NCI-H774 (cell line): ENCODE measurements around the gene DPAGT1.

Experiments used
- DNase-seq: peaks from one replicate; lab custom pipeline; 2025; lab: John Stamatoyannopoulos, UW

DPAGT1 gene

DNA sequence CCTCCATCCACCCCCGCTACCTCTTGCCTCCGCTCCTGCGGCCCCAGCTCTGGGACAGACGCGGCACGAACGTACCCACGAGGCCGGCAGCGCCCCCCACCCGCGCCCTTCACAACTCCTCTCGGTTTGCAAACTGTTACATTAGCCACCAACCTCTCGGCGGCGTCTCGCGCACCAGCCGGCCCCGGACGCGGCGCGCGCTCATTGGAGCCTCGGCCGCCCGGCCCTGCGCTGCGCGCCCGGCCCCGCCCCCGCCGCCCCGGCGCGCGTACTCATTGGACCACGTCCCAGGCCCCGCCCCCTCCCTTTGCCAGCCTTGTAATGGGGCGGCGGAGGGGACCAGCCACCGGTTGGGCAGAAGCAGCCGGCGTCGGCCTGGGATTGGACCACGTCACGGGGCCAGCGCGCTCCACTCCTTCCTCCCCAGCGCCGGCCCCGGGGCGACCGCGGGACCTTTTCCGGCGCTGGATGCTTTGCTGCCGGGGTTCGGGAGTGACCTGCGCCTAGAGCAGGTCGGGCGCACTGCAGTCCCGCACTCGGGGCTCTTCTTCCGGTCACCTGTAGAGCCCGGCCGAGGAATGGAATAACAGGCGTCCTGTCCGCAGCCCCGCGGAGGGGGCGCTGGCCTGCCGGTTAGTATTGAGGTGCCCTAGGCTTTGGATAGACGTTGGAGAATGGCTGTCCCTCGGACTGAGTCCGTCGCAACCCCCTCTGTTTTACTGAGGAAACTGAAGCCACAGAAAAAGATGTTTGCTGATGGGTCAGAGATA lies 44.5 kb downstream of the DPAGT1 start, which contains the start of gene HYOU1:
Gene HYOU1, minus strand, starts transcription at position 206 of the 770 bp plus-strand sequence. CDS start 1,045 bp downstream, outside the sequence.
- peak; percentile 97 for DNase-seq

DNA sequence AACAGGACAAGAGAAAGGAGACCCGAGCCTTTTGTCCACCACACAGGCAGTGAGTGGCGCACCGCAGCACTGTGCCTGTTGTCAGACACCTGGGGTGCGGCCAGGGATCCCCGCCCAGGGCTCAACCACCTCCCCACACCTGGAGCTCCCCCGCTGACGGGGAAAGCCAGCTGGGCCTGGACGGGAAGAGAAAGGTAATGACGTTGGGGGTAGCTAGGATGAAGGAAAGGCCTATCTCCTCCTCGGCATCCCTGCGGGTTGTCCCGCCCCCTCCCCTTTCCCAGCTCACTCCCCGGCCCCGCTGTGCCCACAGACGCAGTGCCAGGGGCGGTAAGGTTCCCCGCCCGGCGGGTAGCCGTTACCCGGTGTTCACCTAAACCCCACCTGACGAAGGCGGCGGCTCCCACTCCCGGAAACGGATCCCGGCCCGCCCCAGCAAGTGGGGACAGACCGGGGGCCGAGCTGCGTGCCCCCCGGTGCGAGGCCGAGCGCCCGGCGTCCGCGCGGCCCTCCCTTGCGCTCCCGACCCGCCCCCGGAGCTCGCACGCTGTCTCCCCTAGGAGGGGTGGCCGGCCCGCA lies 45.1 kb downstream of the DPAGT1 start:
- peak; percentile 37 for DNase-seq

DNA sequence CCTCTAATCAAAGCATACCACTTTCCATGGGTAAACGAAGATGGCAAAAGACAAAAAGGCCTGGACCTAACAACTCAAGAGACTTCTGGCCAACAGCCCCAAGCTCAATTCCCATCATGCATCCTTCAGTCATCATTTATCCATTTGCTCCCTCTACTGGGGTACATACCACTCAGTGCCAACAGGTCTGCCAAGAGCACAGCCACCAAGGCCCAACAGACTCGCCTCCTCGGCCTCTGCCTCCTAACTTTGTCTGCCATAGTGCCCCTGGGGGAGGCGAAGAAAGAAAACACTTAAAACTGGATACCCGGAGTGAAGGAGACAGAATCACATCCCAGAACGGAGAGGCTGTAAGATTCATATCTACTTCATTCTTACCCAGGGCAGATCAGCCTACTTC lies 45.8 kb downstream of the DPAGT1 start:
- no peak for DNase-seq

DNA sequence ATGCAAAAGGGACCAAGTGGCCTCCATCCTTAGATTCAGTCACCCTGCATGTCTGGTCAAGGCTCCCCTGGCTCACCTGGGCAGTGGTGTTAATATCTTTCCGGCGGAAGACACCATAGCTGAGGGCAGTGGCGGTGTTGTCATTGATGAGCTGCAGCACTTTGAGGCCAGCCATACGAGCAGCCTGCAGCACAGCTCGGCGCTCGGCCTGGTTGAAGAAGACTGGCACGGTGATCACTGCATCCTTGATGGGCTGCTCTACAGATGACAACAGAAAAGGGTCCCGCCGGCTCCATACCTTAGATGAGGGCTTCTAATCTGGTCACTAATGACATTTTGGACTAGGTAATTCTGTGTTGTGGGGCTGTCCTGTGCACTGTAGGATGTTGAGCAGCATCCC lies 47.2 kb downstream of the DPAGT1 start:
- no peak for DNase-seq

DNA sequence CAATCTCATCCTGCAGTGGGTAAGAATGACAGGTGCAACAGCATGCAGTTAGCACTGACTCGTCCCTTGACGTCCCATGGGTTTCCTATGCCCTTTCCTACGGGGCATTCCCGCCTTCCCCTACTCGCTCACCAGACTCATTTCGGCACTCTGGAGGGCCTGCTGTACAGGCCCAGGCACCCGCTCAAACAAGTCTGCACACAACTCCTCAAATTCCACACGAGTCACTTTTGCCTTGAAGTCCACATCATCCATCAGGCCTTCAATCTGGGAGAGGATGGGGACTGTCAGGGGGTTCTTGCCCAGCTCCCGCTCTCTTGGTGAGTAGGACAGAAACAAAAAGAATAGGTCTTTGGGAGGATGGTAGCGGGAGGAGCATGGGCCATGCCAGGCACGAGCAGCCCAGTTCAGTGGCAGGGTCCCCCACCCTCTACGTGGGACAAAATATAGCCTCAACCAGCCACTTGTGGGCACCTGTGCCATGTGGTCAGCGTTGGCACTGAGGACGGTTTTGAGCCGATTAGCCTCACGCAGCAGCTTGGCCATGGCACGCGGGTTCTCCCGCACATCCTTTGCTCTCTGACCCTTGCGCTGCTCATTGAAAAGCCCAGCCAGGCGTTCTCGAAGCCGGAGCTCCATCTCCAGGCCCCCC lies 49.4 kb downstream of the DPAGT1 start:
- no peak for DNase-seq

DNA sequence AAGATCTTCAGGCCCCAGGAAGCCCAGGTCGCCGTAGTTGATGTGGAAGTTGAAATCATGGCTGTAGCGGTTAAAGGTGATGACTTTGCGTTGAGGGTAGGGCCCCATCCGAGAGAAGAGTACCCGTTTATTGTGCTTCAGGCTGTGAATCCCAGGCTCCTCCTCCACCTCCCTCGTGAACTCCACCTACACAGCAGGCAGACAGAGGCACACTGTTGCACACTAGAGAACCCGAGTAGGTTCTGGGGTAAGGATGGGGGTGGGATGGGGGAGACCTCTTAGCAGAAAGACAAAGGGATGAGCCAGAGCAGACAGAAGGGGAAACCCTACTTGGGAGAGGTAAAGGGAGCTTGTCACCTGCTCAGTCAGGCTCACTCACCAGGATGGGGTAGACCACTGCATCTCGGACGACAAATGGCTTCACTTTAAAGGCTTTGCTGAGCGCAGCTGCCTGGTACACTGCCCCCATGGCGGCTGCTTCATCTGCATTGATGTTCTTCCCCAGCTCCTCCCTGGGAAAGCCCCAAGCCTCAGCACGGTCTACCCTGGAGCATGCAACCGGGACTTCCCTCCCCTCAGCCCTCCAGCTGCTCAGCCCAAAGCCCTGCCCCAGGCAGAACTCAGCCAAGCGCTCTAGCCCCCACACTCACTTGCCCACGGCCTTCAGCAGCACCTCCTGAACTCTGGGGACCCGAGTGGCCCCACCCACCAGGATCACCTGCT lies 50.1 kb downstream of the DPAGT1 start:
- DNase-seq: no peak

DNA sequence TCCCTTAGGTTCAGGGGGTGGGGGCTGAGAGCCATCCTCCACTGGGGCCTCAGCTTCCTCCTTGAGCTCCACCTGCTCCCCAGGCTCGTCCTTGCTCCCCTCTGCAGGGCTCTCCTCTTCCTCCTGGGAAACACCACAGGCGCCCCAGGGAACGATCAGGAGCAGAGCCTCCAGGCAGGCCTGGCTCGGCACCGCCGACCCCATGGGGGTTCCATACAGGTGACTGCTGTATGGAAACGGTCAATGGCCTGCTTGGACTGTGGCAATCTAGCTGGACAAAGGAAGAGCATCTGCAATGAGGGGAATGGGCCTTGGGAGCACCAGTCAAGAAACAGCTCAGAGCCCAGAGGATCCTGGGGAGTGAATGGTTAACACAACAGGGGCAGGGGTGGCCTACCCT lies 52.6 kb downstream of the DPAGT1 start:
- DNase-seq: no peak

DNA sequence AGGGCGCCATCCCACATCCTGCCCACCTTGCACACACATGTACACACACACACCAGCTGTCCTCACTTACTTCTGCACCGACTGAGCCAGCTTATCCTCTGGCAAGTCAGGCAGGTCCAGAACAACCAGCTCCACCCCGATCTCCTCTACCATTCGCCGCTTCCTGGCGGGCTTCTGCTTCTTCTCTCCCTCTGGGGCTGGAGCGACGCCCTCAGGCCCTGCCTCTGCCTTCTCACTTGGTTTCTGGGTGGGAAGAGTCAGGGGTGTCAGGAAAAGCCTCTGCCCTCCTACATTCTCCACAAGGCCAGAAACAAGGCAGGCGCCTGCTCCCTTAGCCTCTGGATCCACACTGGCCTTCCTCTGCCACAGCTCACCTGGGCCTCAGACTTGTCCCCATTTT lies 53.0 kb downstream of the DPAGT1 start:
- DNase-seq: no peak

DNA sequence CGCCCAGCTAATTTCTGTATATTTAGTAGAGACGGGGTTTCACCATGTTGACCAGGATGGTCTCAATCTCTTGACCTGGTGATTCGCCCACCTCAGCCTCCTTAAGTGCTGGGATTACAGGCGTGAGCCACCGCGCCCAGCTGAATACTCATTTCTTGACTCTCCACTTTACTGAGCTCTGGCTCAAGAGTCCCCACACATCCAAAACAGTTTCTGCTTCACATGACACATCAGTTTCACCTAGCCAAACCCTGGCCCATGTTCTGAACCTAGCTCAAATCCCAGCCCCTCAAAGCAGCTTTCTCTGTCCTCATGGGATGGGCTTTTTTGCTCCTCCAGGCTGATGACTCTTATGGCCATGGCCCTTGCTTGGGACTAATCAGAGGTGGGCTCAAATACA lies 54.4 kb downstream of the DPAGT1 start:
- DNase-seq: no peak
